GM12873 (cell line): Measurements from ENCODE around the gene KLHL5.

ENCODE experiments used
- CTCF ChIP-seq: IDR thresholded peaks from 2 replicates; pipeline ENCODE4 v1.5.1; 2012; ENCODE audit warnings: low read depth, mild to moderate bottlenecking, moderate library complexity, low read length, control low read depth; ENCODE audit not compliant: insufficient read depth; ENCODE audit errors: missing control alignments

KLHL5 gene

GRCh38 chr4:39037941-39038340 is 24.1 kb upstream of the KLHL5 start:
- no peak for TF ChIP-seq CTCF

GRCh38 chr4:39039108-39039507 is 22.9 kb upstream of the KLHL5 start:
- TF ChIP-seq CTCF, result no peak

- TF ChIP-seq CTCF, result no peak
Observed at GRCh38 chr4:39042366-39042765, 19.7 kb upstream of the KLHL5 start.

- no peak for TF ChIP-seq CTCF
Observed at GRCh38 chr4:39043058-39043860, 18.8 kb upstream of the KLHL5 start.

- TF ChIP-seq CTCF, result no peak
Observed at GRCh38 chr4:39043861-39044363, 18.1 kb upstream of the KLHL5 start.

- TF ChIP-seq CTCF, result no peak
Observed at GRCh38 chr4:39044364-39044955, 17.6 kb upstream of the KLHL5 start.

GRCh38 chr4:39044956-39045826 is 16.8 kb upstream of the KLHL5 start:
- no peak for TF ChIP-seq CTCF
